ENCODE results near the gene CCR9. TPM values are rescaled to one million over a fixed set of nuclear protein-coding genes. Genes with fewer than 3 reads are reported as not detected.
A peak's percentile ranks its signal among the peaks of the same experiment; 100 is the strongest.

The CCR9 gene
- polyA plus RNA-seq, 4 donors, result 0.22 to 2.7 (median 1.0) TPM

DNA sequence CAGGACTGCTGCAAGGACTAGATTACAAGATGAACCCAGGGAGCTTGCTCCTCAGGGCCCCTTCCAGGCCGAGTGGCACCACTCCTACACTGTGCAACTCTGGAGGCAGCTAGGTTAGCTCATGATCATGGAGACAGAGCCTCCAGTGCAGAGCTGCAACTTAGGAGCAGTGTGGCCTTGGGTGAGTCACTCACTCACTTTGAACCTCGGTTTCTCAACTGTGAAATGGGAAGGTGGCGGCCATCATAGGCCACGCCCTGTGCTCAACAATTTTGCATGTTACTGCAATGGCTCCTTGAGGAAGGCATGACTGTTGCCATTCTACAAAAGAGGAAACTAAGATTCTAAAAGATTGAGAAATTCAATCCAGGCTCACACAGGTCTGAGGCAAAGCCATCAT lies 45.8 kb downstream of the CCR9 start:
- no peak for DNase-seq
- Histone ChIP-seq H3K27ac (ENCODE audit: low read depth in 1 of 3, low read length in 2 of 3) (no peak overlapping the region), H3K27me3 (ENCODE audit: control insufficient read depth in 3 of 3, insufficient read depth in 3 of 3, low read length in 3 of 3) (no peaks in the 10 kb centered on the region), H3K4me3 (ENCODE audit: low read depth in 1 of 3, low read length in 3 of 3) (no peak overlapping the region), H3K9me3 (ENCODE audit: control insufficient read depth in 2 of 2, insufficient read depth in 1 of 2, low read depth in 1 of 2, low read length in 1 of 2) (no peaks in the 10 kb centered on the region), H3K36me3 (ENCODE audit: control insufficient read depth in 3 of 3, insufficient read depth in 2 of 3, low read depth in 1 of 3, low read length in 3 of 3) (peaks cover 17 to 66% (median 26%) of the 10 kb centered on the region in 3 donors), H3K4me1 (ENCODE audit: control insufficient read depth in 3 of 3, insufficient read depth in 2 of 3, low read depth in 1 of 3, low read length in 2 of 3) (no peaks in the 10 kb centered on the region)
- 84 to 91% (median 89%) methylated on average over 4 of the region's 4 CpGs for WGBS, 3 donors
- FAIRE-seq, result no peak

DNA sequence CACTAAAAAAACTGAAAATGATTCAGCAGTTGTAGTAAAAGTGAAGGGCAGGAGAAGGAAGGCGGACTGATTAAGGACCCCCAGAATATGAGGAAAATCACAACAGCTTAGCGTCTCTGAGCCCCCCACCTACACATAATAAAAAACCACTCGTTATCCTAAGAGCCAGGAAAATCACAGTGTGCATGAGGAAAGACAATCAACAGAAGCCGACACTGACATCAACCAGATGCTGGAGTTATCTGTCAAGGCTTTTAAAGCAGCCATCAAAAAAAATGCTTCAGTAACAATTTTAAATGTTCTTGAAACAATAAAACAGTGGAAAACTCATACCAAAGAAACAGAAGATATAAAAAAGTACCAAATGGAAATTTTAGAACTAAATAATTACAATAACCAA lies 47.2 kb downstream of the CCR9 start:
- Histone ChIP-seq H3K36me3 (ENCODE audit: control insufficient read depth in 3 of 3, insufficient read depth in 2 of 3, low read depth in 1 of 3, low read length in 3 of 3) (peaks cover 15 to 66% (median 26%) of the 10 kb centered on the region in 3 donors), H3K9me3 (ENCODE audit: control insufficient read depth in 2 of 2, insufficient read depth in 1 of 2, low read depth in 1 of 2, low read length in 1 of 2) (no peaks in the 10 kb centered on the region), H3K4me1 (ENCODE audit: control insufficient read depth in 3 of 3, insufficient read depth in 2 of 3, low read depth in 1 of 3, low read length in 2 of 3) (no peaks in the 10 kb centered on the region), H3K27me3 (ENCODE audit: control insufficient read depth in 3 of 3, insufficient read depth in 3 of 3, low read length in 3 of 3) (no peaks in the 10 kb centered on the region), H3K27ac (ENCODE audit: low read depth in 1 of 3, low read length in 2 of 3) (no peak overlapping the region), H3K4me3 (ENCODE audit: low read depth in 1 of 3, low read length in 3 of 3) (no peak overlapping the region)
- no peak for FAIRE-seq
- DNase-seq, result no peak
- WGBS, 3 donors, result 81 to 94% (median 90%) methylated on average over 4 of the region's 4 CpGs

DNA sequence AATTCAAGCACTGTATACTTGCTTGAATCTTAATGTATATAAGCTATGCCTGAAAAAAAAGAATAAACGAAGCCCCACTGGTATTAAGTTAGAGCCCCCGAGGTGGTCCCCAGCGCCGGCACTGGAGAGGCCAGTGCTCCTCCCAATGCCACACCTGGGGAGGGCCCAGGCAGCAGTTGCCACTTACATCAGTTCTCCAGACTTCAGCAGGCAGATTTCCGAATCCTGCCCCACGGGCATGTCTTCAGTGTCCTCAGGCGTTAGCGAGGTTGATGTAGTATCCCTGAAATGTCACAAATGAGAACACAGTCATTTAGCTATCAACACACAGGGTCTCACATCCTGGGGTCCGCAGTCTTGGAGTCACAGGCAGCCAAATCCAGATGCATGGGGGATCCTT lies 49.9 kb downstream of the CCR9 start:
- WGBS, 3 donors, result 83 to 95% (median 89%) methylated on average over 9 of the region's 9 CpGs
- no peak overlapping the region for H3K4me3 ChIP-seq (ENCODE audit: low read depth in 1 of 3, low read length in 3 of 3)
- no peaks in the 10 kb centered on the region for H3K27me3 ChIP-seq (ENCODE audit: control insufficient read depth in 3 of 3, insufficient read depth in 3 of 3, low read length in 3 of 3)
- no peak overlapping the region for H3K27ac ChIP-seq (ENCODE audit: low read depth in 1 of 3, low read length in 2 of 3)
- H3K9me3 ChIP-seq (ENCODE audit: control insufficient read depth in 2 of 2, insufficient read depth in 1 of 2, low read depth in 1 of 2, low read length in 1 of 2), result peaks cover 0 to 11% of the 10 kb centered on the region in 2 donors
- DNase-seq, result no peak
- FAIRE-seq, result no peak
- peaks cover 1 to 54% (median 20%) of the 10 kb centered on the region in 3 donors for H3K36me3 ChIP-seq (ENCODE audit: control insufficient read depth in 3 of 3, insufficient read depth in 2 of 3, low read depth in 1 of 3, low read length in 3 of 3)
- peaks cover 0 to 4% (median 0%) of the 10 kb centered on the region in 3 donors for H3K4me1 ChIP-seq (ENCODE audit: control insufficient read depth in 3 of 3, insufficient read depth in 2 of 3, low read depth in 1 of 3, low read length in 2 of 3)

DNA sequence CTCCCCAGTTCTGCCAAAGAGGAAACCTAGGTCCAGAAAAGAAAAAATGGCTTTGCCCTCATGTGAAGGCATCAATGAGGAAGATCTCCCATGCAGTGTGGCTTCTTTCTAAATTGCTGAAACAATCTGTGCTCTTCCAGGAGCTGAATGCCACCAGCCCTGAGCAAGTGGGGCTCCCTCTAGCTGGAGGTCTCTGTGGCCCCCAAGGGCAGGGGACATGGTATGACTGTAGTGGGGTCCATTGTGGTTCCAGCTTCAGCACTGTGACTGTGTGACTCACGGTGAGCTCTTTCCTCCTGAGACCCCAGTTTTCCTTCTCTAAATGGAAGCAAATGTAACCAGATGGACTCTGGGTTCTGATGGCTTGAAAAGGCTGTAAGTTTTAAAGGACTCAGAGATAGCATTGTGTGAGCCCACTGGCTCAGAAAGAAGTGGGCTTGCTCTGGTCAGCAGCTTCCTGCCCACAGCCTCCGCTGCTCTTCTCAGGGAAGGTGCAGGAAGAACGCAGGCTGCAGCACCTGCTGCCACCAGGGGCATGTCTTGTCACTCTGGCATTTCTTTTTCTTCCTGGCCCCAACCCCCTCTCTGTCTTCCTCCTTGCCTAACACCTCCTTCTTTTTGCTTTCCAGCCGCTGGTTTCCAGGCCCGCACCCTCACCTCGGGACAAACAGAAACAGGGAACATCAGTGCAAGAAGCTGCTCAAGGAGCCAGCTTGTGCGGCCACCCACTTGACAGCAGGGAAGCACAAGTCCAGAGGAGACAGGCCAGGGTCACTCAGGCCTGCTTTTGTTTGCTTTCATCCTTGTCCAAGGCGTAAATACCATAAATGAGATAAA lies 51.1 kb downstream of the CCR9 start:
- peaks cover 0 to 49% (median 12%) of the 10 kb centered on the region in 3 donors for H3K36me3 ChIP-seq (ENCODE audit: control insufficient read depth in 3 of 3, insufficient read depth in 2 of 3, low read depth in 1 of 3, low read length in 3 of 3)
- WGBS, 3 donors, result 88 to 94% (median 89%) methylated on average over 8 of the region's 8 CpGs
- peaks cover 0 to 4% (median 0%) of the 10 kb centered on the region in 3 donors for H3K4me1 ChIP-seq (ENCODE audit: control insufficient read depth in 3 of 3, insufficient read depth in 2 of 3, low read depth in 1 of 3, low read length in 2 of 3)
- no peak overlapping the region for H3K4me3 ChIP-seq (ENCODE audit: low read depth in 1 of 3, low read length in 3 of 3)
- no peak overlapping the region for H3K27ac ChIP-seq (ENCODE audit: low read depth in 1 of 3, low read length in 2 of 3)
- DNase-seq (no peak), FAIRE-seq (no peak)
- no peaks in the 10 kb centered on the region for H3K27me3 ChIP-seq (ENCODE audit: control insufficient read depth in 3 of 3, insufficient read depth in 3 of 3, low read length in 3 of 3)
- H3K9me3 ChIP-seq (ENCODE audit: control insufficient read depth in 2 of 2, insufficient read depth in 1 of 2, low read depth in 1 of 2, low read length in 1 of 2), result peaks cover 0 to 11% of the 10 kb centered on the region in 2 donors

DNA sequence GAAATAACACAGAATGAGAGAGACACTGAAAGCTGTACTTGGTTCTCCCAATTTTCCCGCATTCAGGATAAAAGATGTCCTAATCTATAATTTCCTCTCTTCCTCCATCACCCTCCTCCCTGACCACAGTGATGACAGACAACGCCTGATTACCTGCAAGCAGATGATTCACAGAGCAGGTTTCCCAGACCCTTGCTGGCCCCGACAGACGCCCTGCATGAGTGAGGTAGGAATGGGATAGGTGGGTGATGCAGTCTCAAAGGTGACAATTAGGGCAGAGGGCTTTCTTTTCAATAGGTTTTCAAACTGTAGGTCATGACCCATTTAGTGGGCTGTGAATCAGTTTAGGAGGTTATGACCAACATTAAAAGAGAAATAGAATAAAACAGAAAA lies 51.7 kb downstream of the CCR9 start:
- 95 to 98% (median 96%) methylated on average over 4 of the region's 4 CpGs for WGBS, 3 donors
- H3K4me3 ChIP-seq (ENCODE audit: low read depth in 1 of 3, low read length in 3 of 3), result no peak overlapping the region
- peaks cover 0 to 4% (median 0%) of the 10 kb centered on the region in 3 donors for H3K4me1 ChIP-seq (ENCODE audit: control insufficient read depth in 3 of 3, insufficient read depth in 2 of 3, low read depth in 1 of 3, low read length in 2 of 3)
- FAIRE-seq (no peak), DNase-seq (no peak)
- H3K27me3 ChIP-seq (ENCODE audit: control insufficient read depth in 3 of 3, insufficient read depth in 3 of 3, low read length in 3 of 3), result no peaks in the 10 kb centered on the region
- no peak overlapping the region for H3K27ac ChIP-seq (ENCODE audit: low read depth in 1 of 3, low read length in 2 of 3)
- peaks cover 0 to 11% of the 10 kb centered on the region in 2 donors for H3K9me3 ChIP-seq (ENCODE audit: control insufficient read depth in 2 of 2, insufficient read depth in 1 of 2, low read depth in 1 of 2, low read length in 1 of 2)
- H3K36me3 ChIP-seq (ENCODE audit: control insufficient read depth in 3 of 3, insufficient read depth in 2 of 3, low read depth in 1 of 3, low read length in 3 of 3), result peaks cover 0 to 52% (median 12%) of the 10 kb centered on the region in 3 donors

DNA sequence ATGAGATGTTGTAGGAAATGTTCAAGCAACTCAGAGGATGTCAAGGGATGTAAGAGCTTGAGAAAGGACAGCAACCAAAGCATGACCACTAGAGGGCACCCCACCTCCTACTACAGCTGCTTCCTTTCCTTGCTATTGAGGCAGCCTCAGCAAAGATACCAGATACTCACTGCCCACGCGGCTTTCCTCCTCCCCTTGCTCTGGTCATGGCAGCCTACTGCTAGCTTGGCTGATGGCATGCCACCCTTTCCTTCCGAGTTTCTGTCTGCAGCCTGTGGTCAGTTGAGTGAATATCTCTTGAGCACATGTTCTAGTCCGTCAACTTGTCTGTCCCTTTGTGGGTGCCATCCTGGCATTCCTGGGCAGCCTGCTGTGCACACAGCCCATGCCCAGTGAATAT lies 52.5 kb downstream of the CCR9 start:
- no peaks in the 10 kb centered on the region for H3K27me3 ChIP-seq (ENCODE audit: control insufficient read depth in 3 of 3, insufficient read depth in 3 of 3, low read length in 3 of 3)
- H3K4me1 ChIP-seq (ENCODE audit: control insufficient read depth in 3 of 3, insufficient read depth in 2 of 3, low read depth in 1 of 3, low read length in 2 of 3), result peaks cover 0 to 4% (median 0%) of the 10 kb centered on the region in 3 donors
- H3K4me3 ChIP-seq (ENCODE audit: low read depth in 1 of 3, low read length in 3 of 3), result no peak overlapping the region
- FAIRE-seq (no peak), DNase-seq (peak; percentile 84 to 89)
- peaks cover 0 to 11% of the 10 kb centered on the region in 2 donors for H3K9me3 ChIP-seq (ENCODE audit: control insufficient read depth in 2 of 2, insufficient read depth in 1 of 2, low read depth in 1 of 2, low read length in 1 of 2)
- no peak overlapping the region for H3K27ac ChIP-seq (ENCODE audit: low read depth in 1 of 3, low read length in 2 of 3)
- WGBS, 3 donors, result 22 to 30% (median 26%) methylated on average over 4 of the region's 4 CpGs
- H3K36me3 ChIP-seq (ENCODE audit: control insufficient read depth in 3 of 3, insufficient read depth in 2 of 3, low read depth in 1 of 3, low read length in 3 of 3), result peaks cover 0 to 55% (median 12%) of the 10 kb centered on the region in 3 donors

DNA sequence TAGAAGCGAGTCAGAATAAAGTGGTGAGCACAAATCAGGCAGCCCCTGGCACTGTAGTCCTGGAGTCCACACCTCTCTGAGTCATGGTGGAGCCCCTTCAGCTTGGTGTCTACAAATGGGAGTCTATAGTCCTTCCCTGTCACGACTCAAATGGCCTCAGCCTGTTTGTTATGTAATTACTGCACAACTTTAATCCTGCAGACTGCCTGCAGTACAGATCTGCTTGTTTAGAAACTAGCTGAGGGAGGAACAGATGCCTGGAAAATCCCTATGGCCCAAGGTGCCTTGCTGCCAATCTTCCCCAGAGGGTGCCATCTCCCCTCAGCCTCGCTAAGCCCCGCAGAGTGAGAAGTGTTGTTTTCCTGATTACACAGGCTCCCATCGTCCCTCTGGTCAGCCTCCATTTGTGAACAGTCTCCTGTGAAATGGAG lies 53.0 kb downstream of the CCR9 start:
- WGBS, 3 donors, result 51 to 71% (median 69%) methylated on average over 5 of the region's 5 CpGs
- FAIRE-seq, result no peak

DNA sequence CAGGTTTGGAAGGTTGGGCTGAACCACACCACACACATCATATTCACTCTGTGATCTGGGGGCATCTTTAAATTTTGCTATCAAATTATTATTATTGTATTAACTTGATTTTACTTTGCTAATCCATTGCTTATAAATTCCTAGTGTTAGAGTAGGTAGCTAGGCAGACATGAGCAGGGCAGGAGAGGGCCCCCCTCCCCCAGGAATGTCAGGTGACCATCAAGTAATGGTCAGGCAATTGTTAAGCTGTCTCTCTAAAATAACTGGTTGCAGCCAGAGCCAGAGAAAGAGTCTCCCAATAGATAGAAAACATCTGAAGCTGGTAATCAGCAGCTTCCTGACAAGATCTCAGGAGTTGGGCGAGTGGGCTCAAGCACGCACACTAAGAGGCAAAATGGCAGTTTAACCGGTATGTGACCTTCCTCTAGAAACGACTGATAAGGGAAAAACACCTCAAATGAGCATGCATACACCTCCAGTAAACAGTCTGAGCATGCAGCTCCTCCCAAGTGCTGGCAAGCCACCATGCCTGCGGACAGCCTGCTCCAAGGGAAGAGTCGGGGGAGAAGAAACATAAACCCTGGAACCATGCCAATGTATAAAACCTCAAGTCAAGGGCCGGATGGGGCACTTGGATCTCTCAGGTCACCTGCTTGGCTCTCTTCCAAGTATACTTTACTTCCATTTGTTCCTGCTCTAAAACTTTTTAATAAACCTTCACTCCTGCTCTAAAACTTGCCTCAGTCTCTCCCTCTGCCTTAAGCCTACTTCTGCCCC lies 53.8 kb downstream of the CCR9 start:
- Histone ChIP-seq H3K9me3 (ENCODE audit: control insufficient read depth in 2 of 2, insufficient read depth in 1 of 2, low read depth in 1 of 2, low read length in 1 of 2) (peaks cover 0 to 11% of the 10 kb centered on the region in 2 donors), H3K4me3 (ENCODE audit: low read depth in 1 of 3, low read length in 3 of 3) (no peak overlapping the region), H3K27ac (ENCODE audit: low read depth in 1 of 3, low read length in 2 of 3) (no peak overlapping the region), H3K36me3 (ENCODE audit: control insufficient read depth in 3 of 3, insufficient read depth in 2 of 3, low read depth in 1 of 3, low read length in 3 of 3) (peaks cover 0 to 51% (median 4%) of the 10 kb centered on the region in 3 donors), H3K4me1 (ENCODE audit: control insufficient read depth in 3 of 3, insufficient read depth in 2 of 3, low read depth in 1 of 3, low read length in 2 of 3) (peaks cover 0 to 4% (median 0%) of the 10 kb centered on the region in 3 donors), H3K27me3 (ENCODE audit: control insufficient read depth in 3 of 3, insufficient read depth in 3 of 3, low read length in 3 of 3) (no peaks in the 10 kb centered on the region)
- 69 to 74% (median 71%) methylated on average over 7 of the region's 7 CpGs for WGBS, 3 donors
- FAIRE-seq (no peak), DNase-seq (no peak)

More for the DNA sequence above, 53.0 kb downstream of the CCR9 start:
- no peak overlapping the region for H3K27ac ChIP-seq (ENCODE audit: low read depth in 1 of 3, low read length in 2 of 3)
- H3K27me3 ChIP-seq (ENCODE audit: control insufficient read depth in 3 of 3, insufficient read depth in 3 of 3, low read length in 3 of 3), result no peaks in the 10 kb centered on the region
- peak in 1 of 2 donors; percentile 8 for DNase-seq
- peaks cover 0 to 55% (median 9%) of the 10 kb centered on the region in 3 donors for H3K36me3 ChIP-seq (ENCODE audit: control insufficient read depth in 3 of 3, insufficient read depth in 2 of 3, low read depth in 1 of 3, low read length in 3 of 3)
- H3K4me3 ChIP-seq (ENCODE audit: low read depth in 1 of 3, low read length in 3 of 3), result no peak overlapping the region
- peaks cover 0 to 4% (median 0%) of the 10 kb centered on the region in 3 donors for H3K4me1 ChIP-seq (ENCODE audit: control insufficient read depth in 3 of 3, insufficient read depth in 2 of 3, low read depth in 1 of 3, low read length in 2 of 3)
- peaks cover 0 to 11% of the 10 kb centered on the region in 2 donors for H3K9me3 ChIP-seq (ENCODE audit: control insufficient read depth in 2 of 2, insufficient read depth in 1 of 2, low read depth in 1 of 2, low read length in 1 of 2)

Measured in small intestine (tissue), 7 donors.